ENCODE results near the gene EVC2.

The EVC2 gene

DNA sequence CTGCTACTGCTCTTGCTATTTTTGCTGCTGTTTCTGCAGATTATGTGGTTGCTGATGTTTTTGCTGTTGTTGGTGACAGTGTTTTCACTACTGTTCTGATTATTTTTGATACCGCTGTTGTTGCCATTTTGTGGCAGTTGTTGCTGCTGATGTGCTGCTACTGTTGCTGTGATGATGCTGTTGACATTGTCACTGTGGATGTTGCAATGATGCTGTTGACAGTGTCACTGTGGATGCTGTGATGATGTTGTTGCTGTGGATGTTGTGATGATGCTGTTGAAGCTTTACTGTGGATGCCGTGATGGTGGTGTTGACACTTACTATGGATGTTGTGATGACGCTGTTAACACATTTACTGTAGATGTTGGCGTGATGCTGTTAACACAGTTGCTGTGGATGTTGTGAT is 180.3 kb downstream of the EVC2 start:
- TF ChIP-seq EZH2phosphoT487 (IDR thresholded peaks at IDR 0.05; ENCODE audit: low read length) (no peak), EZH2 (optimal IDR thresholded peaks at IDR 0.05; ENCODE audit: low read depth, low read length) (no peak)
- TF ChIP-seq, protein P1, sequence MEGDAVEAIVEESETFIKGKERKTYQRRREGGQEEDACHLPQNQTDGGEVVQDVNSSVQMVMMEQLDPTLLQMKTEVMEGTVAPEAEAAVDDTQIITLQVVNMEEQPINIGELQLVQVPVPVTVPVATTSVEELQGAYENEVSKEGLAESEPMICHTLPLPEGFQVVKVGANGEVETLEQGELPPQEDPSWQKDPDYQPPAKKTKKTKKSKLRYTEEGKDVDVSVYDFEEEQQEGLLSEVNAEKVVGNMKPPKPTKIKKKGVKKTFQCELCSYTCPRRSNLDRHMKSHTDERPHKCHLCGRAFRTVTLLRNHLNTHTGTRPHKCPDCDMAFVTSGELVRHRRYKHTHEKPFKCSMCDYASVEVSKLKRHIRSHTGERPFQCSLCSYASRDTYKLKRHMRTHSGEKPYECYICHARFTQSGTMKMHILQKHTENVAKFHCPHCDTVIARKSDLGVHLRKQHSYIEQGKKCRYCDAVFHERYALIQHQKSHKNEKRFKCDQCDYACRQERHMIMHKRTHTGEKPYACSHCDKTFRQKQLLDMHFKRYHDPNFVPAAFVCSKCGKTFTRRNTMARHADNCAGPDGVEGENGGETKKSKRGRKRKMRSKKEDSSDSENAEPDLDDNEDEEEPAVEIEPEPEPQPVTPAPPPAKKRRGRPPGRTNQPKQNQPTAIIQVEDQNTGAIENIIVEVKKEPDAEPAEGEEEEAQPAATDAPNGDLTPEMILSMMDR (IDR thresholded peaks at IDR 0.05; ENCODE audit: low read length) = no peak
- no peak overlapping the region for H2AFZ ChIP-seq (ENCODE audit: low read length)
- H3K27me3 ChIP-seq (replicated peaks; ENCODE audit: insufficient read depth, low read length) = no peaks in the 10 kb centered on the region
- no peaks in the 10 kb centered on the region for H3K79me2 ChIP-seq (ENCODE audit: low read length)
- no peaks in the 10 kb centered on the region for H3K9me2 ChIP-seq (replicated peaks; ENCODE audit: insufficient read depth, low read length)
- no peaks in the 10 kb centered on the region for H3K36me3 ChIP-seq (replicated peaks; ENCODE audit: insufficient read depth, low read length)
- H3K9ac ChIP-seq (ENCODE audit: low read length) = no peak overlapping the region
- H4K20me1 ChIP-seq (ENCODE audit: insufficient read depth, low read length) = no peaks in the 10 kb centered on the region
- DNase-seq = no peak
- no peak overlapping the region for H3K27ac ChIP-seq (ENCODE audit: low read length)
- no peak overlapping the region for H3K4me3 ChIP-seq (ENCODE audit: low read length)
- no peaks in the 10 kb centered on the region for H3K4me1 ChIP-seq (ENCODE audit: low read length)
- no peak overlapping the region for H3K4me2 ChIP-seq (ENCODE audit: low read depth, low read length)
- no peaks in the 10 kb centered on the region for H3F3A ChIP-seq (ENCODE audit: insufficient read depth, low read length)
- no peaks in the 10 kb centered on the region for H3K9me3 ChIP-seq (replicated peaks; ENCODE audit: insufficient read depth, low read length)

GRCh38 chr4:5527211-5527610 is 181.1 kb downstream of the EVC2 start:
- H4K20me1 ChIP-seq (ENCODE audit: insufficient read depth, low read length) = no peaks in the 10 kb centered on the region
- no peaks in the 10 kb centered on the region for H3K79me2 ChIP-seq (ENCODE audit: low read length)
- H3K4me2 ChIP-seq (ENCODE audit: low read depth, low read length) = no peak overlapping the region
- no peaks in the 10 kb centered on the region for H3K9me2 ChIP-seq (replicated peaks; ENCODE audit: insufficient read depth, low read length)
- DNase-seq = no peak
- H3K4me3 ChIP-seq (ENCODE audit: low read length) = no peak overlapping the region
- H2AFZ ChIP-seq (ENCODE audit: low read length) = no peak overlapping the region
- no peak overlapping the region for H3K9ac ChIP-seq (ENCODE audit: low read length)
- H3K27ac ChIP-seq (ENCODE audit: low read length) = no peak overlapping the region
- no peaks in the 10 kb centered on the region for H3K4me1 ChIP-seq (ENCODE audit: low read length)
- H3K36me3 ChIP-seq (replicated peaks; ENCODE audit: insufficient read depth, low read length) = no peaks in the 10 kb centered on the region
- H3K9me3 ChIP-seq (replicated peaks; ENCODE audit: insufficient read depth, low read length) = no peaks in the 10 kb centered on the region
- TF ChIP-seq, protein P1 (IDR thresholded peaks at IDR 0.05; ENCODE audit: low read length) = no peak
- no peak for TF ChIP-seq EZH2phosphoT487 (IDR thresholded peaks at IDR 0.05; ENCODE audit: low read length)
- TF ChIP-seq EZH2 (optimal IDR thresholded peaks at IDR 0.05; ENCODE audit: low read depth, low read length) = no peak
- no peaks in the 10 kb centered on the region for H3F3A ChIP-seq (ENCODE audit: insufficient read depth, low read length)
- no peaks in the 10 kb centered on the region for H3K27me3 ChIP-seq (replicated peaks; ENCODE audit: insufficient read depth, low read length)

DNA sequence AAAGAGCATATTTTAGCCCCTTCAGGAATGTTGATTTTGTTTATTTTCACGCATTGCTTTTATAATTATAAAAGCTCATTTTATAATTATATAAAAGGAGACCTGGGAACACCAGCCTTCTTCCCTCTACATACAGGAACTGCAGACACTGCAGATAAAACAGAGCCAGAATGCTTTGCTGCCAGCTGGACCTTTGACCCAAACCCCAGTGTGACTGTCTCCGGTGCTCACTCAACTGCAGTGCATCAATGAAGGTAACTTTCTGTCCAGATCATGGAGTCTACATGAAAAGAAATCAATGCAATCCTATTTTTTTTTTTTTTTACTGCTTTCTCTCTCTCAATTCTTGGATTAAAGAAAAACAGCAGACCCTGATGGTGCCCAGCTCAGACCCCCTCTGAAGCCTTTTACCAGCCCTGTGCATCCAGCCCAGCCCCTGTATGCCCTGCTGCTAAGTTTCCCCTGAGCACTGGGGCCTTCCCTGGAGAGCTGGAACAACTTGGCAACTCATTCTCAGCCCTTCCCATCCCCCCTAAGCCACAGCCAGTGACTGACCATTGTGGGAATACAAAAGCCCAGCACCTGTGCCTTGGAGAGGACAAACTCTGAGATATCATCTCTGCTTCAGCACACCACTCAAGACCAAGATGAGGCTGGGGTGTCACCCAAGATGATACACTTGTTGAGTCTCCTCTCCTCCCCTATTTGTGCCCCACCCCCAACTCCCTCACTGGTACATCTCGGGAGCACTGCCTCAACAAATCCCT is 182.1 kb downstream of the EVC2 start:
- no peaks in the 10 kb centered on the region for H3K4me1 ChIP-seq (ENCODE audit: low read length)
- no peak overlapping the region for H2AFZ ChIP-seq (ENCODE audit: low read length)
- H4K20me1 ChIP-seq (ENCODE audit: insufficient read depth, low read length) = no peaks in the 10 kb centered on the region
- no peaks in the 10 kb centered on the region for H3K9me2 ChIP-seq (replicated peaks; ENCODE audit: insufficient read depth, low read length)
- no peaks in the 10 kb centered on the region for H3F3A ChIP-seq (ENCODE audit: insufficient read depth, low read length)
- no peaks in the 10 kb centered on the region for H3K79me2 ChIP-seq (ENCODE audit: low read length)
- no peaks in the 10 kb centered on the region for H3K27me3 ChIP-seq (replicated peaks; ENCODE audit: insufficient read depth, low read length)
- H3K4me2 ChIP-seq (ENCODE audit: low read depth, low read length) = no peak overlapping the region
- H3K36me3 ChIP-seq (replicated peaks; ENCODE audit: insufficient read depth, low read length) = no peaks in the 10 kb centered on the region
- no peak overlapping the region for H3K27ac ChIP-seq (ENCODE audit: low read length)
- no peak for TF ChIP-seq EZH2 (optimal IDR thresholded peaks at IDR 0.05; ENCODE audit: low read depth, low read length)
- TF ChIP-seq, protein P1 (IDR thresholded peaks at IDR 0.05; ENCODE audit: low read length) = no peak
- TF ChIP-seq EZH2phosphoT487 (IDR thresholded peaks at IDR 0.05; ENCODE audit: low read length) = no peak
- no peaks in the 10 kb centered on the region for H3K9me3 ChIP-seq (replicated peaks; ENCODE audit: insufficient read depth, low read length)
- no peak overlapping the region for H3K4me3 ChIP-seq (ENCODE audit: low read length)
- DNase-seq = no peak
- H3K9ac ChIP-seq (ENCODE audit: low read length) = no peak overlapping the region

All from MM.1S (cell line).